Fibroblast of skin of left biceps (primary cell): ENCODE results near the gene ATG5.

Experiments
- DNase-seq, 2 experiments: peaks; one replicate each; pipeline ENCODE4 v3.0.0-alpha.2; 2013; ENCODE audit warnings: low read depth in 2 of 2

Gene ATG5

DNA sequence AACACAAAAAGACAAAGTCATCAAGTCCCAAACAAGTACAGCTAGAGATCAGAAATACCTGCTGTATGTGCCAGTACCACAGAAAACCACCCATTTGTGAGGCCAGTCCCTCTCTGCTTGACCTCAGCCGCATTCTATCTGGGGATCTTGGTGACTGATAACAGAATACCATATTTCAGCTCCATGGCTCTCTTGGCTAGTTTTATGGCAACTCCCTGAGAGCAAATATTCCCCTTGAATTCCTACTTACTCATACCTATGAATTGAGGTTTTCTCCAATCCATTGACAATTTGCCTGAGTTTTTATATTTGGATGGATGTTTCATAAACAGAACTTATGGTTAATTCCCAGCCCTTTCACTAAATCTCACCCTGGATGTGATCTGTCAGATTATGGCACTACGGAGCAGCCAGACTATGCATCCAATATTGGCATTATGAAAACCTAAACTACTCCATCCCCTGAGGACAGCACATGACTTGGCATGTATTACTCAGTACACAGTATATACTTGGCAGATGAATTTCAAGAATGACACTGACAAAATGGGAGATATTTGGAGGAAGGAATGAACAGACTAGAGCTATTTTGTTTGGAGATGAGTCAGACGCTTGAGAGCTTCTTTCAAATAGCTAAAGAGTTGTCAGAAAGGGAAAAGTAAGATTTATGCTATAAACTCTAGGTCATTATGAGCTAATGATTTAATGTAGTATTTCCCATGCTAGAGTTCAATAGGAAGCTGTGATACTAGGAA, 143.7 kb downstream of the ATG5 start:
- DNase-seq, result peak; percentile 80 to 82

DNA sequence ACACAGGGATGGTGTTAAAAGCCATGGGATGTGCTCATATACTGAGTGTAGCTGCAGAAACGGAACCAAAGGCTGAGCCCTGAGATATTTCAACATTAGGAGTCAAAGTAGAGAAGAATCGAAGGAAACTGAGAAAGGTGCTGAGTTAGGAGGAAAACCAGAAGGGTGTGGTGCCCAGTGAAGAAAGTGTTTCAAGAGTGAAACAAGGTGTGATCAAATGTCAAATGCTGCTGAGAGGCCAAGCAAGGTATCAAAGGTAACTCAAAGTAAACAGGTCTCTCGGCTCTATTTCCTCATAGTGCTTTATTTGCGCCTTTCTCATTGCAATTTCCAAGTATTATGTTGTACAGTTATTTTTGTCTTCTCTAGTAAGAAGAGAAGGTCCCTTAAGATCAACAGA, 145.4 kb downstream of the ATG5 start:
- DNase-seq, result no peak

DNA sequence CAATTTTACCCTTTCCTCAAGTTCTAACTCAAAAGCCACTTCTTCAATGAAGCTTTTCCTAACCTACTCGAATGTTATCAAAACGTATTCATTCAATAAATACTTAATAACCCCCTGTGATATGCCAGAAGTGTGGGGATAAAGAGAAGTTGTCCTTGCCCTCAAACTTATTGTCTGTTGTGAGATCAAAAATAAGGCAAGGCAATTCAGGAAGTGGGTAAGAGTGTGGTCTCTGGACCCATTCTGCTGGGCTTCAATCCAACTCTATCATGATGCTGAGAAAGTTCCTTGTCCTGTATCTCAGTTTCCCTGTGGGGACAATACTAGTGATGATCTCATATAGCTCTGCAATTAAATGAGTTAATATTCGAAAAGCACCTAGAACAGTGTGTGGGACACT, 146.7 kb downstream of the ATG5 start:
- no peak for DNase-seq

DNA sequence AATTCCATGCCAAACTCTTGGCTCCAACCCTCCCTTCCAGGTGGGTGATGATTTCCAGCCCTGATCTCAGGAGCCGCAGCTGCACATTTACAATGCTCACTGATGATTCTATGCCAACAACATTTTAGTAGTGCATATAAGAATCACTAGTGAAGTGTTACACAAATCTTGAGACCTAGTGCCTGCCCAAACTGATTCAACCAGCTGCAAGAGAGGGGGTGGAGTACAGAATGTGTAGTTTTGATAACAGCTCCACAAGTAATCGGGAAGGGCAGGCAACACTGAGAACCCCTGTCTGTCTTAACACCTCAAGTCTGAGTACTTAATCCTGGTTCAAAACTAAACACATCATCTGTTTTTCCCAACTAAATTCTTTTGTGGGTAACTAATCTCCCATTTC, 147.8 kb downstream of the ATG5 start:
- no peak for DNase-seq

DNA sequence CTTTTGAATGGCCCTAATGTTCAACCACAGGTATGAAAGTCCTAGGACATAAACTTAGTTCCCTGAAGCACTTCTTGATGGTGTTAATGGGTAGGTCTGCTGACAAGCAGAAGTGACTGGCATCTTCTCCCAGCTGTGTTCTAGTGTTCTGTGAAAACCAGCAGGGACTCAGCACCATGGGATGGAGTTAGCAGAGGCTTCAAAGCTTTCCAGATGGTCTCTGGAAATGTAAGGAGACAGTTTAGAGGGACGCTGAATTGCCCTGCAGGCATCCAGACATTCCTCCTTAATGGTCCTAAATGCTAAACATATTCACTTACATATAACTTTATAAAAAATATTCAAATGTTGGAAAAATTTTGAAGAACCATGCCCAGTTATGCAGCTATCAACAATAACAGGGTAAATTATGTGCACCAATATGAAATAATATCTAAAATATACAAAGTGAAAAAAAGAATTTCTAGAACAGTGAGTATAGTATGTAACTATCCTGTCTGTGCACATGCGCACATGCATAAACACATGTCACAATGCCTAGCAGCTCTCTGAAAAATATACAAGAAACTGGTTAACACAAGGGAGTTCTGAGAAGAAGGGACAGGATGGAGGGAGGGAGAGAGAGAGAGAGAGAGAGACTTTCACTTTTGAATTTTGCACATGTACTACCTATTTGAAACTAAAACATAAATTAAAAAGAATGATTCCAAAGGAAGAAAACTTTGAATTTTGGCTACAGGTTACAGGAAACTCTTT, 152.3 kb downstream of the ATG5 start:
- DNase-seq, result no peak

DNA sequence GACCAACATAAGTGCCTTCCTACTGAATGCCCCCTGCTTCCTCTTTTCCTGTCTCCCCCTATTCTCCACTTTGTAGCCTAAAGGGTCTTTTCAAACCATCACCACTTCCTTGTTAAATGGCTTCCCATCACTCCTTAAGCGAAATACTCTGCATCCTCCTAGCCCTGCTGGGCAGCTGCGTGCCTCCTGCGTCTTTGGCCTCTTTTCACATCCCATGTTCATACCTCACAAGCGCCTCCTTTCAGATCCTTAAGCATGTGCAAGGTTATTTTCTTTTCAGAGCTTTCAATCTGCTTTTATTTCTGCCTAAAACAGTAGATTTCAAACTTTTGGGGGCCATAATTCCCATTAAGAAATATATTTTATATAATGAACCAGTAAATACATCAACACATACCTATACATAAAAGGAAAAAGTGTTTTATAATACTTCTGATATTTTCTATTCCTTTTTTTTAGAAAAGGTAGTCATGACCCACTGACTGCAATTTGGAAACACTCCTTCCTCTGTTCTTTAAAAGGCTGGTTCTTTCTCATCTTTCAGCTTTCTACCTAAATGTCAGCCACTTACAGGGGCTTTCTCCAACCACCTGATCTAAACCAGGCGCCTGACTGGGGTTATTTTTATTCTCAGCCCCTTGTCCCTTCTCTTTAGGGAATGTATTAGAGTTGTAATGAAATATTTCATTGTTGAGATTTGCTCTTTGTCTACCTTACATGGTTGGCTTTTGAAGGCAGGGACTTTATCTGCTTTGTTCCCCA, 155.3 kb downstream of the ATG5 start:
- no peak for DNase-seq

DNA sequence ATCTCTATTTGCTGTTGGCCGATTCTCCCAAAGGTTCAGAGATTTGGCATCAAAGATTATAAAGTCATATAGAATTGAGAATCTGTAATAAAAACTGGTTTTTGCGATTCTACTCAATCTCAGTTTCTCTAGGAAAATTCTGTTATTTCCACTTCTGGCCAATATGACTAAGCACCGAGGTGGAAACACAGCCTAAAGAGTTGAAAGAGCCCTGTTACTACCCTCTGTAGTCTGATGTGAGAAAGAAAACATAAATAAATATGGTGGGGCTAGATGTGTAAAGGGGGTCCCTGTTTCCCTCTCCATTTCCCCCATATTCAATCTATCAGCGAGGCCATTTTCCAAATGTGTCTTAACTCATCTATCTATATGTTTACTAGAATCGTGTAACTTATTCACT, 156.0 kb downstream of the ATG5 start:
- DNase-seq, result no peak

DNA sequence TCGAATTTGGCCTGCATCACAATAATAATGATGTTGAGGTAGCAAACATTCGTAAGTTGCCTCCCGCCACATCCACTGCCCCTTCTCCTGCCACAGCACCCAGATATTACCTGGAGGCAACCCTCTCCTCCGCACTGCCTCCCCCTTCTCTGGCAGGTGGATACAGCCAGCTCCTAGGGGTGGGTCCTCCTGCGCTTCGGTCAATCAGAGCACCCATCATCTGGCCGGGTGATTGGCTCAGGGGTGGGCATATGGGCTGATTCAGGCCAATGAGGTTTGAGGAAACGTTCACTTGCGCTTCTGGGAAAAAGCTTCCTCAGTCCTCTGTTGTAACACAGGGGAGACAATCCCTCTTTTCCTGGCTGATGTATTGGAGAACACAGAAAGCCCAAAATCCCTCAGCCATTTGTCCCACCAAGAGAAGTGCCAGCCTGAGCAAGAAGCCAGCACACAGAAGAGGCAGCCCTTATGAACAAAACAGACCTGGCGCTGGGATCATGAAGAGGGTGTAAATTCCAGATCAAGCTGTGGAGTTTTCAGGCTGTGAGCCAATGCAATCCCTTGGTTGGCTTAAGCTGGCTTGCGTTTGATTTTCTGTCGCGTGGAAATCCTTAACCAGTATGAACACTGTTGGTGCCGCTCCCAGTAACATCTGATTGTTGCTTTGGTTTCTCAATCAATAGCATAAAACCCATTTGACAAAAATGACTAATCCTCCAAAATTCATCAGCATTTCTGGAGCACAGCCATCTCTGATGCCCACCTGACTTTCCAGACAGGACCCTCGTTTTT, 157.3 kb downstream of the ATG5 start:
- DNase-seq, result no peak

DNA sequence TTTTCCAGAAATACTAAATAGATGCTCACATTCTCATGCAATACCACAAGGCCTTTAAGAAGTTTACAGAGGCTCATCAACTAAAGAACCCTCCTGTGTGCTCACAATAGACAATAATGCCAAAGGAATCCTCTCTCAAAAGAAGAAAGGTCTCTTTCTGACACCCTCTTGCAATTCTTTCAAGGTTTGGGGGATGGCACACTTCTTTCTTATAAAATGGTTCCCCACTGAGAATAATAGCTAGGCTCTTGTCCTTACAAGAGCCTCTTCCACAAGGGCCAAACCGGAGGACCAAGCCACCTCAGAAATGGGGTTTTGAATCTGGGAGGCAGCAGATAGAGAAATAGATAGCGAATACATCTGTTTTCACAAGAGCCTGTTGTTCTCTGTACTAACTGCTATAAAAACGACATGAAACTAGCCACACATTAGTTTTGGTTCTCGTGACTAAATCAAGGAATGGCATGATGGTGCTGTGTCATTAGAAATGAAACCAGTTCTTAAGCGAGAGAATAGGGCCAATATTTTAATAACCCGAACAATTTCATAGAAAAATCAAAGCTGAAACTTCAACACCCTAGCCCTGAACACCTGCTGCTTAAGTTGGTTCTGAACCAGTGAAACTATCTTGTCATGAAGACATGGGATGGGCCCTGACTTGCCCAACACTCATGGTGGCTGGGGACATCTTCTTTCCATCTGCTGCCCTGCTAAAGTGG, 158.3 kb downstream of the ATG5 start:
- no peak for DNase-seq

DNA sequence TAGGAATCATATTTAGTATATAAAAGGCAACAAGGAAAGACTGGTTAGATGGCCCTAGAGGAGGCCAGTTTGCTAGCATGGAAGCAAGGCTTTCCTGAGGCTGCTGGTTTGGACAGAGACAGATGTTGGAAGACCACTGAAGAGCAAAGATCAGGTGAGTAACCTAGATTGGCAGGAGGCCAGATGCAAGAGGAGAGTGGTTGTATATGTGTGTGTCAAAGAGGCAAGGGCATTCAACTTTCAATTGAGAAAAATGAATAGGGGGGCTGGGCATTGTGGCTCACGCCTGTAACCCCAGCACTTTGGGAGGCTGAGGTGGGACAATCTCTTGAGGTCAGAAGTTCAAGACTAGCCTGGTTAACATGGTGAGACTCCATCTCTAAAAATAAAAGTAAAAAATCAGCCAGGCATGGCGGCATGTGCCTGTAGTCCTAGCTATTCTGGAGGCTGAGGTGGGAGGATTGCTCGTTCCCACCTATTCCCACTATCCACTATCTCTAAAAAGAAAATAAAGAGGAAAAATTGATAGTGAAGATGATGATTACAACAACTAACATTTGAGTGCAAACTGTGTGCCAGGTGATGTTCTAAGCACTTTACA, 159.6 kb downstream of the ATG5 start:
- no peak for DNase-seq

DNA sequence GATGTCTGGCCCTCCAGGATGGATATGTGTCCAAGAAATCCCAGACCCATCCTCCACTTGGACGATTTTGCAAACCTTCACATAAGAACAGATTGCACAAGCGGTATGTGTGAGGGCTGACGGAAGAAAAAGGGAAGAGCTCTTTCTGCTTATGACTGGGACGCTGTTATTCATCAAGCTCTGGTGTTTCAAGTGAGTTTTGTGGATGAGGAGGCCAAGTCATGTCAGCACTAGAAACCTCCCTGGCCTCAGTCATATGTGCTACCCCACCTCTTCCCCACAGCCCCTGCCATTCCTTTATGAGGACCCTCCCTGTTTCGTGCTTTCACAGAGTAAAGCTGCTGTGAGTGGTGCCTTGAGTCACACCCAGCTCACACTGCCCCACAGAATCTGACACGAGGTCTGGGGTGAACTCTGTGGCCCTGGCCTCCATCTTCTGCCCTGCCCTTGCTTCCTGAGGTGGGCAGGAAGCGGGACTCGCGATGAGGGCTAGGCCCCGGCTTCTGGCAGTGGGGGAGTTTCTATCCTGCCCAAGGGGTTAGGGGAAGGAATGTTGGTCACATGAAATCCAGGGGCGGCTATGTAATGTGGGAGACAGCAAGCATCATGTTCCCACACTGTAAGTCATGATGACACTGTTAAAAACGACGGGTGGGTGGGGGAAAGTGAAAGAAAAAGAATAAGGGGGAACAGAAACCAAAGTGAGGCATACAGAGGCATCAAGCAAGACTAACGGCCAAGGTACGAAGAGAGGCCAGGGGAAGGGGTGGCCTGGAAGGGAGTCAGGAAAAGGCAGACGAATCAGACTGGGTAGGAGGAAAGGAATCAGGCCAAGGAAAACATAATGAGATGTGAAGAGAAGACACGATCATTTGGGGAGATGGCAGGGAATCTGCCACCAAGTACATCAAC, 161.3 kb downstream of the ATG5 start:
- peak; percentile 62 to 63 for DNase-seq

DNA sequence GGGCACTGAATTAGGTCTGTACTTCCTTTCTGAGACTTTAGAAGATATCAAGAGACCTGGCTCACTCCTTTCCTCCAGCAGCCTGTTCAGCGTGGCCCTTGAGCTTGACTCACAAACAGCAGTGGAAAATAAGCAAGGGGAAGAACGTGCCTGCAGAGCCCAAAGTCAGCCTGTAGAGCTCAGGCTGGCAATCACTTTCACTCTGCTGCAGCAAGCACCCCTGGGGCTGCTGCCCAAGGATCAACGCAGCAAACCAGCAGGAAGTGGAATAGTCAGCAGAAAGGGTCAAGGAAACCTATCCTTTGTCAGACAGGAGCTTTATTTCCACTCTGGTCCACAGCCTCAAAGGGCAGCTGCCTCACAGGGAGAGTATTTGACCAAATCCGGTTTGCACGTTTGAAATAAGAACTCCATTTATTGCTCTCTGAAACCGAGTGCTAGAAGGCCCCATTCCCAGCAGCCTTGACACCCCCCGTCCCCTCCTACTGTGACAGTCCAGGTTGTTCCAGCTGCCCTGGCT, 162.1 kb downstream of the ATG5 start:
- DNase-seq, result no peak

DNA sequence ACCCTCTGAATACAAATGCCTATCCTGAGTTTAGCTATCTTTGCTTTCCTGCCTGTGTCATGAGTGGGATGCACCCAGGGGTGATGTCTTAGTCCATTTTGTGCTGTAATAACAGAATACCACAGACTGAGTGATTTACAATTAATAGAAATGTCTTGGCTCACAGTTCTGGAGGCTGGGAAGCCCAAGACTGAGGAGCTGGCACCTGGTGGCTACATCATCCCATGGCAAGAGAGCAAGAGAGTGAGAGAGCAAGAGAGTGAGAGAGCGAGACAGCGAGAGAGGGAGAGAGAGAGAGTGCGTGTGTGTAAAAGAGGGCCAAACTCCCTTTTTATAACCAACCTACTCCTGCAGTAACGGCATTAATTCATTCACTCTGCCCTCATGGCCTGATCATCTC, 162.6 kb downstream of the ATG5 start:
- DNase-seq, result no peak

DNA sequence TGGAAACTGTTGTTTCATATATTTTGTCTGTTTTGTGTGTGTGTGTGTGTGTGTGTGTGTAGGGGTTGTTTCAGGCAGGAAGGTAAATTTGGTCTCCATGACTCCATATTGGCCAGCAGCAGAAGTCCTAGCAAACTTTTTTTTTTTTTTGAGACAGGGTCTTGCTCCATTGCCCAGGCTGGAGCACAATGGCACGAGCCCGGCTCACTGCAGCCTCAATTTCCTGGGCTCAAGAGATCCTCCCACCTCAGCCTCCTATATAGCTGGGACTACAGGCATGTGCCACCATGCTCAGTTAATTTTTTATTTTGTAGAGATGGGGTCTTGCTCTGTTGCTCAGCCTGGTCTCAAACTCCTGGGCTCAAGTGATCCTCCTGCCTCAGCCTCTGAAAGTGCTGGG, 163.7 kb downstream of the ATG5 start:
- DNase-seq, result no peak

DNA sequence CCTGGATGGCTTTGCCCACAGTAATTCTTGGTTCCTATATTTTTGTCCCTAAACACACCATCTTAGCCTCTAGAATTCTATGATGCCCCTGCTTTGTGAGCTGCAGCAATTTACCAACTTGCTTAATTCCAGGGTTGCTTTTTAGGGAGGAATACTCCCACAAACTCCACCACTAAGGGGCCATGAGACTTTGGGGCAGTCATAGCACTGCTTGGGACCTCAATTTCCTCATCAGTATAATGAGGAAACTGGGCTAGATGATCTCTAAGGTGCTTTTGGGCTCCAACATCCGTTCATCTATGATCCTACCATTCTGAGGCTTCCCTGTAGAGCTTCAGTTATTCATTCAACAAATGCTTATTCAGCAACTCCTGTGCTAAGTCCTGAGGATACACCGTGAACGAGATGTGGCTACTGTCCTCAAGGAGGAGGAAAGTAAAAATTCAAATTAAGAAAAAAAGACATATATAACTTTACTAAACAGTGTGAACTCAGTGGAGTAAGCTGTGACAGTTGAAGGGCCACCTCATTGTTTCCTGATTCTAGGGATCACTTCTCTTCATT, 164.2 kb downstream of the ATG5 start:
- DNase-seq, result no peak

DNA sequence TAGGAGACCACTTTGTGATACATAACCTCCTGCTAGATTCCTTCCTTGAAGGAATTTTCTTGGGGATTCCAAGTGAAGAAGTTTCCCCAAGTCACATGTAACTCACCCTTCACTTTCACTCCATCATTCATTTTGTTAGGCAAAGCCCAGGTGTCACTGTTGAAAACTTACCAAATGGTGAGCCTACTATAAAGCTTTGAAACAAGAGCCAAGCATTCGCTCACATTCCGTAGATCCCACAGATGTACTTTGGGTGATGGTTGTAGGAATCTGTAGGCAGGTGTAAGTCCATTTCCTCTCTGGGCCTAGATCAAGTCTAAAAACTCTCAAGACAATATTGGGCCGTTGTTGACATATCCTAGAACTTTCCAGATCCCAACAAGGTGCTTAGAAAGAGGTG, 165.4 kb downstream of the ATG5 start:
- no peak for DNase-seq

DNA sequence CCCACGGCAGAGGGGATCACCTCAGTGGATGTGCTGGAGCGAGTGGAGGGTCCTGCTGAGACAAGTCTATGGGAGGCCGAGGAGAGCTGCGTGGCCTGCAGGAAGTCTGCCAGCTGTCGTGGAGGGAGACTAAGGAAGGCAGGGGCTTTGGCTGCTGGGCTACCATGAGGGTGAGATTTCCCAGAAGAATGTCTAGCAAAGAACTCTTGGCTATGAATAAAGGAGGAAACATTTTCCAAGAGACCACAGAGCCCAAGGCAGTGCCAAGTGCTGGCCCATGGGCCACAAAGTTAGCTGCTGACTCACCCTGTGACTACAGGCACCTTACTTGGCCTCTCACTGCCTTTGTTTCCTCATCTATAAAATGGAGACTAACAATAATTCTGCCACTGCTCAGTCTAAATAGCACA, 166.0 kb downstream of the ATG5 start:
- peak; percentile 74 to 76 for DNase-seq

DNA sequence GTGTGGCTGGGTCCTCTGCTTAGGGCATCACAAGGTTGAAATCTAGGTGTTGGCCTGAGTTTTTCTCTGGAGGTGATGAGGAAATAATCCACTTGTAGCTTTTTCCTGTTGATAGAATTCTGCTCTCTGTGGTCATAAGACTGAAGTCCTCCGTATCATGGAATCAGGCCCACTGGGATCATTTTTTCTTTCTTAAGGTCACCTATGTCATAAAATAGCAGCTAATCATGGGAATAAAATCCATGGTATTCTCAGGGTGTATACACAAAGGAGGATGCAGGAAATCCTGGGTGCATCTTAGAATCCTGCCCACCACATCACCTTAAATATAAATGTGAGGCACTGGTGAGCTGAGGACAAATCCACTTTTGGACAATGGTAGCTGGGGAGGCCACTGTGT, 166.7 kb downstream of the ATG5 start:
- no peak for DNase-seq

DNA sequence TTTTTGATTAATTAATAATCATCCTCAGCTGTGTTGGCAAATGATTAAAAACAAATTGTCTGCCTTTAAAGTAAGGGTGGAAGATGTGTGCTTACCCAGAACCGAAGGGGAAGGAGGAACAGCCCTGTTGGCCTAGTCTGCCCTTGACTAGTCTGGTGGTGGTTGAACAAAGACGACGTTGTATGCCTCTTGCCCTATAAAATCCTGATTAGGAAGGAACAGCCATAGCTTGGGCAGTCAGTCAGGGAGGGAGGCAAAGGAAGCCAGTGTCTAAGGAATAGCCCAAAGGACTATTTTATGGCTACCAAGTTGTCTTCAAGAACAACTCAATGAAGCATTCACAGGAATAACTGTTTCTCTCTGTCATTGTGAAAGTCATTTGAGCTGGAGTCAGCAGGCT, 168.7 kb downstream of the ATG5 start:
- no peak for DNase-seq
